Activated T-cell treated with anti-CD3 and anti-CD28 coated beads, Interleukin-2, amount 50 U/mL, for 24 hours (primary cell): ENCODE data around the gene ZNF148.

Experiments
- DNase-seq: peaks from one replicate; pipeline ENCODE4 v3.0.0-alpha.2; 2020
- H3K27ac Mint-ChIP-seq: 2 replicates; pipeline ENCODE4 v1.8.0; 2020; ENCODE audit warnings: mild to moderate bottlenecking, mixed read lengths
- H3K27me3 Mint-ChIP-seq: 2 replicates; pipeline ENCODE4 v1.8.0; 2020; ENCODE audit warnings: mixed read lengths
- H3K36me3 Mint-ChIP-seq: 2 replicates; pipeline ENCODE4 v1.8.0; 2020; ENCODE audit warnings: low read depth, mixed read lengths
- H3K4me1 Mint-ChIP-seq: 2 replicates; pipeline ENCODE4 v1.8.0; 2020; ENCODE audit warnings: low read depth, mixed read lengths
- H3K4me3 Mint-ChIP-seq: 2 replicates; pipeline ENCODE4 v1.8.0; 2020; ENCODE audit warnings: mild to moderate bottlenecking, moderate library complexity, mixed read lengths
- H3K9me3 Mint-ChIP-seq: 2 replicates; pipeline ENCODE4 v1.8.0; 2020; ENCODE audit warnings: mixed read lengths

Gene ZNF148

GRCh38 chr3:125185805-125186204 lies 189.3 kb downstream of the ZNF148 start:
- H3K27me3 Mint-ChIP-seq: no peaks in the 10 kb centered on the region
- H3K4me1 Mint-ChIP-seq: peaks cover 4% of the 10 kb centered on the region
- H3K9me3 Mint-ChIP-seq: no peaks in the 10 kb centered on the region
- H3K4me3 Mint-ChIP-seq: no peak overlapping the region
- H3K36me3 Mint-ChIP-seq: no peaks in the 10 kb centered on the region
- DNase-seq: no peak
- H3K27ac Mint-ChIP-seq: no peak overlapping the region

GRCh38 chr3:125179884-125180240 lies 195.3 kb downstream of the ZNF148 start:
- H3K9me3 Mint-ChIP-seq: no peaks in the 10 kb centered on the region
- H3K4me1 Mint-ChIP-seq: peaks cover 1% of the 10 kb centered on the region
- no peak overlapping the region for H3K27ac Mint-ChIP-seq
- no peaks in the 10 kb centered on the region for H3K36me3 Mint-ChIP-seq
- no peak for DNase-seq
- H3K4me3 Mint-ChIP-seq: no peak overlapping the region
- H3K27me3 Mint-ChIP-seq: no peaks in the 10 kb centered on the region

GRCh38 chr3:125179143-125179883 lies 195.8 kb downstream of the ZNF148 start:
- H3K4me3 Mint-ChIP-seq: no peak overlapping the region
- H3K27me3 Mint-ChIP-seq: no peaks in the 10 kb centered on the region
- H3K27ac Mint-ChIP-seq: no peak overlapping the region
- DNase-seq: no peak
- no peaks in the 10 kb centered on the region for H3K36me3 Mint-ChIP-seq
- no peaks in the 10 kb centered on the region for H3K9me3 Mint-ChIP-seq
- peaks cover 1% of the 10 kb centered on the region for H3K4me1 Mint-ChIP-seq

GRCh38 chr3:125177746-125178145 lies 197.4 kb downstream of the ZNF148 start:
- Mint-ChIP-seq H3K9me3 (peaks cover 10% of the 10 kb centered on the region), H3K36me3 (no peaks in the 10 kb centered on the region), H3K27ac (no peak overlapping the region), H3K27me3 (no peaks in the 10 kb centered on the region), H3K4me3 (no peak overlapping the region), H3K4me1 (peaks cover 1% of the 10 kb centered on the region)
- no peak for DNase-seq
